ENCODE results near the gene REM2. TPM values are rescaled to one million over a fixed set of nuclear protein-coding genes. Genes with fewer than 3 reads are reported as not detected.

REM2 gene
- total RNA-seq, 1 donor from 2014 or later: 0.79 TPM

DNA sequence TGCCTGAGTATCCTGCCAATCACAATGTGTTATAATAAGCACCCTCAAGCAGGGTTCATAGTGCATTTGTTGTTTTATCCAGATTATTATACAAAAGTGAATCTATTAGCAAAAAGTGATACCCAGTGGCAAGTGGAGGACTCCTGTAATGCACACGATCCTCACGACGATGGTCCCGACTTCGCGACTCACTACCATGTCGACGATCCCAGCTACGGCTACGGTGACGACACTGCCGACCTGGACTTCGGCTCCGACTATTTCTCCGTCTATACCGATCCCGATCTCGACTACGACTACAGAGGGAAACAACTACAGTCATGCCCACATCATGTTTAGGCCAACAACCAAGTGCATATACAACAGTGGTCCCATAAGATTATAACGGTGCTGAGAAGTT, 23.1 kb downstream of the REM2 start:
- TF ChIP-seq, protein P1, sequence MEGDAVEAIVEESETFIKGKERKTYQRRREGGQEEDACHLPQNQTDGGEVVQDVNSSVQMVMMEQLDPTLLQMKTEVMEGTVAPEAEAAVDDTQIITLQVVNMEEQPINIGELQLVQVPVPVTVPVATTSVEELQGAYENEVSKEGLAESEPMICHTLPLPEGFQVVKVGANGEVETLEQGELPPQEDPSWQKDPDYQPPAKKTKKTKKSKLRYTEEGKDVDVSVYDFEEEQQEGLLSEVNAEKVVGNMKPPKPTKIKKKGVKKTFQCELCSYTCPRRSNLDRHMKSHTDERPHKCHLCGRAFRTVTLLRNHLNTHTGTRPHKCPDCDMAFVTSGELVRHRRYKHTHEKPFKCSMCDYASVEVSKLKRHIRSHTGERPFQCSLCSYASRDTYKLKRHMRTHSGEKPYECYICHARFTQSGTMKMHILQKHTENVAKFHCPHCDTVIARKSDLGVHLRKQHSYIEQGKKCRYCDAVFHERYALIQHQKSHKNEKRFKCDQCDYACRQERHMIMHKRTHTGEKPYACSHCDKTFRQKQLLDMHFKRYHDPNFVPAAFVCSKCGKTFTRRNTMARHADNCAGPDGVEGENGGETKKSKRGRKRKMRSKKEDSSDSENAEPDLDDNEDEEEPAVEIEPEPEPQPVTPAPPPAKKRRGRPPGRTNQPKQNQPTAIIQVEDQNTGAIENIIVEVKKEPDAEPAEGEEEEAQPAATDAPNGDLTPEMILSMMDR (IDR thresholded peaks at IDR 0.05; ENCODE audit: insufficient read depth, low read depth, low read length): no peak
- TF ChIP-seq EZH2 (IDR thresholded peaks at IDR 0.05; ENCODE audit: insufficient read depth, low read length): no peak
- H3K9me3 Mint-ChIP-seq (ENCODE audit: unreplicated experiment): no peaks in the 10 kb centered on the region
- Histone ChIP-seq H3K4me3 (ENCODE audit: insufficient read depth, low read depth, low read length) (no peak overlapping the region), H4K20me1 (ENCODE audit: insufficient read depth, low read length) (no peaks in the 10 kb centered on the region), H3K9me3 (ENCODE audit: insufficient read depth, low read depth, low read length) (no peaks in the 10 kb centered on the region), H3K4me2 (ENCODE audit: low read length) (no peak overlapping the region), H3K9ac (ENCODE audit: low read length) (no peak overlapping the region), H3K27ac (ENCODE audit: low read depth, low read length) (no peak overlapping the region), H2AFZ (ENCODE audit: low read depth, low read length) (no peak overlapping the region), H3K4me1 (ENCODE audit: insufficient read depth, low read length) (no peaks in the 10 kb centered on the region), H3K36me3 (ENCODE audit: insufficient read depth, low read length) (peaks cover 58% of the 10 kb centered on the region), H3K27me3 (ENCODE audit: insufficient read depth, low read length) (no peaks in the 10 kb centered on the region), H3K79me2 (ENCODE audit: insufficient read depth, low read length) (peaks cover 13% of the 10 kb centered on the region)
- H3K27me3 Mint-ChIP-seq (ENCODE audit: low read depth, unreplicated experiment): no peaks in the 10 kb centered on the region
- DNase-seq (ENCODE audit: low read depth): no peak
- no peak overlapping the region for H3K4me3 Mint-ChIP-seq (ENCODE audit: unreplicated experiment)
- FAIRE-seq: no peak
- no peak overlapping the region for H3K27ac Mint-ChIP-seq (ENCODE audit: unreplicated experiment)
- H3K36me3 Mint-ChIP-seq (ENCODE audit: low read depth, unreplicated experiment): peaks cover 20% of the 10 kb centered on the region
- H3K4me1 Mint-ChIP-seq (ENCODE audit: low read depth, unreplicated experiment): no peaks in the 10 kb centered on the region

DNA sequence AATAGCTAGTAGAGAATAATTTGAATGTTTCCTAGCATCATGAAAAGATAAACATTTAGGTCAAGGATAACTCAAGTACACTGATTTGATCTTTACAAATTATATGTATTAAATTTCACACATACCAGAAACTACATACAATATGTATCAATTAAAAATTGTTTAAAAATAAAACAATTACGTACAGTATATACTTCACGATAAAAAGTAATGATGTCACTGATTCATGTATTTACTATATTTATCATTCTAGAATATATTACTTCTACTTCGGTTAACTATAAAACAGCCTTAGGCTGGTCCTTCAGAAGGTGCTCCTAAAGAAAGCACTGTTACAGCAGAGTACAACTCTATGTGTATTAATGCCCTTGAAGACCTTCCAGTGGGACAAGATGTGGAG, 24.4 kb downstream of the REM2 start:
- Histone ChIP-seq H3K36me3 (ENCODE audit: insufficient read depth, low read length) (peaks cover 51% of the 10 kb centered on the region), H3K4me3 (ENCODE audit: insufficient read depth, low read depth, low read length) (no peak overlapping the region), H3K27me3 (ENCODE audit: insufficient read depth, low read length) (no peaks in the 10 kb centered on the region), H3K4me2 (ENCODE audit: low read length) (no peak overlapping the region), H4K20me1 (ENCODE audit: insufficient read depth, low read length) (peaks cover 9% of the 10 kb centered on the region), H3K9ac (ENCODE audit: low read length) (no peak overlapping the region), H3K79me2 (ENCODE audit: insufficient read depth, low read length) (peaks cover 26% of the 10 kb centered on the region), H3K9me3 (ENCODE audit: insufficient read depth, low read depth, low read length) (no peaks in the 10 kb centered on the region), H2AFZ (ENCODE audit: low read depth, low read length) (no peak overlapping the region), H3K27ac (ENCODE audit: low read depth, low read length) (no peak overlapping the region), H3K4me1 (ENCODE audit: insufficient read depth, low read length) (no peaks in the 10 kb centered on the region)
- peaks cover 13% of the 10 kb centered on the region for H3K36me3 Mint-ChIP-seq (ENCODE audit: low read depth, unreplicated experiment)
- no peaks in the 10 kb centered on the region for H3K9me3 Mint-ChIP-seq (ENCODE audit: unreplicated experiment)
- no peak overlapping the region for H3K4me3 Mint-ChIP-seq (ENCODE audit: unreplicated experiment)
- H3K27ac Mint-ChIP-seq (ENCODE audit: unreplicated experiment): no peak overlapping the region
- FAIRE-seq: no peak
- H3K4me1 Mint-ChIP-seq (ENCODE audit: low read depth, unreplicated experiment): no peaks in the 10 kb centered on the region
- TF ChIP-seq, protein P1 (IDR thresholded peaks at IDR 0.05; ENCODE audit: insufficient read depth, low read depth, low read length): no peak
- TF ChIP-seq EZH2 (IDR thresholded peaks at IDR 0.05; ENCODE audit: insufficient read depth, low read length): no peak
- no peak for DNase-seq (ENCODE audit: low read depth)
- no peaks in the 10 kb centered on the region for H3K27me3 Mint-ChIP-seq (ENCODE audit: low read depth, unreplicated experiment)

- H3K9me3 ChIP-seq (ENCODE audit: insufficient read depth, low read depth, low read length): no peaks in the 10 kb centered on the region
- H3K36me3 Mint-ChIP-seq (ENCODE audit: low read depth, unreplicated experiment): peaks cover 13% of the 10 kb centered on the region
- H3K79me2 ChIP-seq (ENCODE audit: insufficient read depth, low read length): peaks cover 35% of the 10 kb centered on the region
- H3K4me3 Mint-ChIP-seq (ENCODE audit: unreplicated experiment): no peak overlapping the region
- H3K9ac ChIP-seq (ENCODE audit: low read length): no peak overlapping the region
- no peaks in the 10 kb centered on the region for H3K4me1 Mint-ChIP-seq (ENCODE audit: low read depth, unreplicated experiment)
- H3K27me3 Mint-ChIP-seq (ENCODE audit: low read depth, unreplicated experiment): no peaks in the 10 kb centered on the region
- no peak overlapping the region for H3K4me3 ChIP-seq (ENCODE audit: insufficient read depth, low read depth, low read length)
- TF ChIP-seq, protein P1 (IDR thresholded peaks at IDR 0.05; ENCODE audit: insufficient read depth, low read depth, low read length): no peak
- no peak for TF ChIP-seq EZH2 (IDR thresholded peaks at IDR 0.05; ENCODE audit: insufficient read depth, low read length)
- H3K27me3 ChIP-seq (ENCODE audit: insufficient read depth, low read length): no peaks in the 10 kb centered on the region
- H3K4me2 ChIP-seq (ENCODE audit: low read length): no peak overlapping the region
- H4K20me1 ChIP-seq (ENCODE audit: insufficient read depth, low read length): peaks cover 10% of the 10 kb centered on the region
- H2AFZ ChIP-seq (ENCODE audit: low read depth, low read length): no peak overlapping the region
- no peaks in the 10 kb centered on the region for H3K4me1 ChIP-seq (ENCODE audit: insufficient read depth, low read length)
- H3K36me3 ChIP-seq (ENCODE audit: insufficient read depth, low read length): peaks cover 44% of the 10 kb centered on the region
- H3K9me3 Mint-ChIP-seq (ENCODE audit: unreplicated experiment): no peaks in the 10 kb centered on the region
- FAIRE-seq (no peak), DNase-seq (ENCODE audit: low read depth) (no peak)
- H3K27ac Mint-ChIP-seq (ENCODE audit: unreplicated experiment): no peak overlapping the region
- H3K27ac ChIP-seq (ENCODE audit: low read depth, low read length): no peak overlapping the region
Observed at GRCh38 chr14:22908601-22909000, 25.6 kb downstream of the REM2 start.
